GM19035 (cell line): ENCODE measurements around the gene LIPC.
A peak's percentile ranks its signal among the peaks of the same experiment; 100 is the strongest.

Source experiments
- ATAC-seq: cut with Tn5 transposase; IDR thresholded peaks from one replicate; pipeline ENCODE4 v1.9.1; 2021; ENCODE audit not compliant: unreplicated experiment

The LIPC gene

GRCh38 chr15:58405865-58406264, 25.9 kb upstream of the LIPC start:
- ATAC-seq, result no peak

- ATAC-seq, result no peak
Measured at GRCh38 chr15:58406811-58407210, 25.0 kb upstream of the LIPC start.

- ATAC-seq, result no peak
Measured at GRCh38 chr15:58407236-58407775, 24.5 kb upstream of the LIPC start.

GRCh38 chr15:58407778-58408177, 24.0 kb upstream of the LIPC start:
- ATAC-seq, result no peak

GRCh38 chr15:58409861-58410260, 21.9 kb upstream of the LIPC start:
- no peak for ATAC-seq

- ATAC-seq, result no peak
Measured at GRCh38 chr15:58410353-58410752, 21.4 kb upstream of the LIPC start.

GRCh38 chr15:58413253-58413652, 18.5 kb upstream of the LIPC start:
- ATAC-seq, result no peak

- no peak for ATAC-seq
Measured at GRCh38 chr15:58415636-58416035, 16.2 kb upstream of the LIPC start.

GRCh38 chr15:58416963-58417362, 14.8 kb upstream of the LIPC start:
- no peak for ATAC-seq

- ATAC-seq, result no peak
Measured at GRCh38 chr15:58418135-58418534, 13.7 kb upstream of the LIPC start.

- ATAC-seq, result no peak
Measured at GRCh38 chr15:58419803-58420524, 11.8 kb upstream of the LIPC start.

- peak; percentile 61 for ATAC-seq
Measured at GRCh38 chr15:58420579-58421043, 11.2 kb upstream of the LIPC start.

GRCh38 chr15:58423205-58423604, 8.6 kb upstream of the LIPC start:
- ATAC-seq, result no peak

GRCh38 chr15:58423831-58424608, 7.8 kb upstream of the LIPC start:
- ATAC-seq, result no peak

GRCh38 chr15:58424722-58425121, 7.1 kb upstream of the LIPC start:
- ATAC-seq, result no peak

GRCh38 chr15:58425185-58425584, 6.6 kb upstream of the LIPC start:
- no peak for ATAC-seq

- no peak for ATAC-seq
Measured at GRCh38 chr15:58425834-58426233, 6.0 kb upstream of the LIPC start.

GRCh38 chr15:58426501-58426900, 5.3 kb upstream of the LIPC start:
- ATAC-seq, result no peak

- no peak for ATAC-seq
Measured at GRCh38 chr15:58427987-58428386, 3.8 kb upstream of the LIPC start.

- ATAC-seq, result no peak
Measured at GRCh38 chr15:58430224-58430787, 1.5 kb upstream of the LIPC start.

- no peak for ATAC-seq
Measured at GRCh38 chr15:58432401-58432800, 610 bp downstream of the LIPC start.
